Measurements from ENCODE around the gene ENPP1. TPM values are rescaled to one million over a fixed set of nuclear protein-coding genes. Genes with fewer than 3 reads are reported as not detected.

Gene ENPP1
- total and polyA plus RNA-seq, 2 donors (not counting 1 experiment from before 2014, with no cell fraction given) = 0.13 to 0.42 TPM

GRCh38 chr6:131890091-131890490, 82.3 kb downstream of the ENPP1 start:
- ChIA-PET POLR2A (no interaction called here), CTCF (no interaction called here)
- H3K79me2 ChIP-seq (ENCODE audit: control insufficient read depth, insufficient read depth, low read length) = no peaks in the 10 kb centered on the region
- H3K36me3 ChIP-seq (replicated peaks in 1 of 2; ENCODE audit: control extremely low read depth in 1 of 2, control insufficient read depth in 1 of 2, extremely low read depth in 1 of 2, insufficient read depth in 2 of 2, low read length in 1 of 2) = no peaks in the 10 kb centered on the region
- Mint-ChIP-seq H3K9me3 (ENCODE audit: insufficient read depth) (no peaks in the 10 kb centered on the region), H3K4me3 (no peak overlapping the region), H3K4me1 (no peaks in the 10 kb centered on the region), H3K27ac (no peak overlapping the region), H3K27me3 (peaks cover 4% of the 10 kb centered on the region)
- no peaks in the 10 kb centered on the region for H4K20me1 ChIP-seq (ENCODE audit: control insufficient read depth, insufficient read depth, low read length, poor library complexity, severe bottlenecking)
- no peaks in the 10 kb centered on the region for H3K27me3 ChIP-seq (replicated peaks in 1 of 4; ENCODE audit: control extremely low read depth in 1 of 4, control insufficient read depth in 3 of 4, insufficient read depth in 4 of 4, low read length in 3 of 4)
- H2AFZ ChIP-seq (ENCODE audit: insufficient read depth, low read depth, low read length, poor library complexity, severe bottlenecking) = no peak overlapping the region
- H3K9ac ChIP-seq (ENCODE audit: low read length) = no peak overlapping the region
- no CpG with 5 or more reads among the region's 3 CpGs for WGBS (ENCODE audit: insufficient coverage)
- H3K4me3 ChIP-seq (ENCODE audit: control extremely low read depth in 1 of 5, extremely low read depth in 1 of 5, insufficient read depth in 1 of 5, low read depth in 2 of 5, low read length in 4 of 5) = no peak overlapping the region
- ATAC-seq (ENCODE audit: low read depth) (no peak), DNase-seq (no peak)
- no peaks in the 10 kb centered on the region for H3K4me1 ChIP-seq (ENCODE audit: control insufficient read depth in 2 of 2, insufficient read depth in 2 of 2, low read length in 2 of 2)
- no peak overlapping the region for H3K27ac ChIP-seq (ENCODE audit: low read length in 2 of 2)
- no peak for TF ChIP-seq EZH2 (IDR thresholded peaks at IDR 0.05; ENCODE audit: borderline replicate concordance, insufficient read depth, low read depth, low read length, poor library complexity, severe bottlenecking)
- TF ChIP-seq, protein P1, sequence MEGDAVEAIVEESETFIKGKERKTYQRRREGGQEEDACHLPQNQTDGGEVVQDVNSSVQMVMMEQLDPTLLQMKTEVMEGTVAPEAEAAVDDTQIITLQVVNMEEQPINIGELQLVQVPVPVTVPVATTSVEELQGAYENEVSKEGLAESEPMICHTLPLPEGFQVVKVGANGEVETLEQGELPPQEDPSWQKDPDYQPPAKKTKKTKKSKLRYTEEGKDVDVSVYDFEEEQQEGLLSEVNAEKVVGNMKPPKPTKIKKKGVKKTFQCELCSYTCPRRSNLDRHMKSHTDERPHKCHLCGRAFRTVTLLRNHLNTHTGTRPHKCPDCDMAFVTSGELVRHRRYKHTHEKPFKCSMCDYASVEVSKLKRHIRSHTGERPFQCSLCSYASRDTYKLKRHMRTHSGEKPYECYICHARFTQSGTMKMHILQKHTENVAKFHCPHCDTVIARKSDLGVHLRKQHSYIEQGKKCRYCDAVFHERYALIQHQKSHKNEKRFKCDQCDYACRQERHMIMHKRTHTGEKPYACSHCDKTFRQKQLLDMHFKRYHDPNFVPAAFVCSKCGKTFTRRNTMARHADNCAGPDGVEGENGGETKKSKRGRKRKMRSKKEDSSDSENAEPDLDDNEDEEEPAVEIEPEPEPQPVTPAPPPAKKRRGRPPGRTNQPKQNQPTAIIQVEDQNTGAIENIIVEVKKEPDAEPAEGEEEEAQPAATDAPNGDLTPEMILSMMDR (IDR thresholded peaks at IDR 0.05) = no peak
- no peak overlapping the region for H3K4me2 ChIP-seq (replicated peaks; ENCODE audit: low read depth, low read length, poor library complexity, severe bottlenecking)
- peaks cover 0 to 3% (median 0%) of the 10 kb centered on the region in 3 donors for H3K9me3 ChIP-seq (ENCODE audit: control extremely low read depth in 1 of 3, control insufficient read depth in 2 of 3, insufficient read depth in 1 of 3, low read length in 2 of 3)
- intact Hi-C loops (cut with micrococcal nuclease) = no loop called here

DNA sequence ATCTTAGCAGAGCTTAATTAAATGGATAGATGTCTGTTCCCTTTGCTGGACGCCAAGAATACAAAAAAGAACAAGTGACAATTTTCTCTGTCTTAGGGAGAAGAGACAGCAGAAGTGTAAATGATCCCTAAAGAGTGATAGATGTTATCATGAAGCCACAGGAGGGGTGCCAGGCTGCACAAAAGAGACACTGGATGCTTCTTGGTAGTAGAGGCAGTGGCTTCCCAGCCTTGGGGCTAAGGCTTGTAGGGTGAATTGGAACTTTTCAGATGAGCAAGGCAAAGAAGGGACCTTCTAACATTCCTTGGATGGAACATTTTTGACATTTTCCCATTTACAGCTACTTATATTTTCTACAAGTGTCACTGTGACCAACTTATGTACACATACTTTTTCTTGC, 85.4 kb downstream of the ENPP1 start:
- no peak overlapping the region for H3K27ac Mint-ChIP-seq
- H3K27me3 Mint-ChIP-seq = peaks cover 12% of the 10 kb centered on the region
- no peak overlapping the region for H3K9ac ChIP-seq (ENCODE audit: low read length)
- ChIA-PET POLR2A (no interaction called here), CTCF (interaction anchor here (1.3 kb wide), 1 partner anchor 17 kb away, joined by 4 read pairs; no protein-coding TSS in a partner anchor)
- intact Hi-C loops (cut with micrococcal nuclease) = no loop called here
- no peak overlapping the region for H3K4me3 ChIP-seq (ENCODE audit: control extremely low read depth in 1 of 5, extremely low read depth in 1 of 5, insufficient read depth in 1 of 5, low read depth in 2 of 5, low read length in 4 of 5)
- H3K4me3 Mint-ChIP-seq = no peak overlapping the region
- H3K9me3 Mint-ChIP-seq (ENCODE audit: insufficient read depth) = peaks cover 8% of the 10 kb centered on the region
- H3K36me3 ChIP-seq (replicated peaks in 1 of 2; ENCODE audit: control extremely low read depth in 1 of 2, control insufficient read depth in 1 of 2, extremely low read depth in 1 of 2, insufficient read depth in 2 of 2, low read length in 1 of 2) = no peaks in the 10 kb centered on the region
- no peak overlapping the region for H2AFZ ChIP-seq (ENCODE audit: insufficient read depth, low read depth, low read length, poor library complexity, severe bottlenecking)
- 100% methylated on average over 1 of the region's 1 CpG for whole genome bisulfite sequencing (ENCODE audit: insufficient coverage)
- DNase-seq = no peak
- no peak for ATAC-seq (ENCODE audit: low read depth)
- no peak overlapping the region for H3K4me2 ChIP-seq (replicated peaks; ENCODE audit: low read depth, low read length, poor library complexity, severe bottlenecking)
- no peak overlapping the region for H3K27ac ChIP-seq (ENCODE audit: low read length in 2 of 2)
- H3K4me1 Mint-ChIP-seq = no peaks in the 10 kb centered on the region
- no peaks in the 10 kb centered on the region for H3K27me3 ChIP-seq (replicated peaks in 1 of 4; ENCODE audit: control extremely low read depth in 1 of 4, control insufficient read depth in 3 of 4, insufficient read depth in 4 of 4, low read length in 3 of 4)
- H3K9me3 ChIP-seq (ENCODE audit: control extremely low read depth in 1 of 3, control insufficient read depth in 2 of 3, insufficient read depth in 1 of 3, low read length in 2 of 3) = peaks cover 0 to 6% (median 3%) of the 10 kb centered on the region in 3 donors
- H3K4me1 ChIP-seq (ENCODE audit: control insufficient read depth in 2 of 2, insufficient read depth in 2 of 2, low read length in 2 of 2) = no peaks in the 10 kb centered on the region
- H3K79me2 ChIP-seq (ENCODE audit: control insufficient read depth, insufficient read depth, low read length) = no peaks in the 10 kb centered on the region
- TF ChIP-seq, protein P1 (IDR thresholded peaks at IDR 0.05) = no peak
- no peak for TF ChIP-seq EZH2 (IDR thresholded peaks at IDR 0.05; ENCODE audit: borderline replicate concordance, insufficient read depth, low read depth, low read length, poor library complexity, severe bottlenecking)
- H4K20me1 ChIP-seq (ENCODE audit: control insufficient read depth, insufficient read depth, low read length, poor library complexity, severe bottlenecking) = no peaks in the 10 kb centered on the region
